Hepatocyte (in vitro differentiated cells): Measurements from ENCODE around the gene DNAH3. TPM values are rescaled to one million over a fixed set of nuclear protein-coding genes. Genes with fewer than 3 reads are reported as not detected.

ENCODE experiments used
- DNase-seq: peaks from one replicate; pipeline ENCODE4 v3.0.0-alpha.2; 2016; ENCODE audit warnings: low spot score
- H2AFZ ChIP-seq: fragments of 200-600 bp; sonication (generic); 2 replicates; pipeline ENCODE4 v1.6.0; 2016; ENCODE audit warnings: antibody characterized with exemption, mild to moderate bottlenecking
- H3K27ac ChIP-seq: fragments of 200-600 bp; sonication (generic); 2 replicates; pipeline ENCODE4 v1.5.1; 2016; ENCODE audit warnings: mild to moderate bottlenecking
- H3K27me3 ChIP-seq: fragments of 200-600 bp; sonication (generic); 2 replicates; pipeline ENCODE4 v1.6.1; 2016
- H3K36me3 ChIP-seq: fragments of 200-600 bp; sonication (generic); replicated peaks from 2 replicates; pipeline ENCODE4 v1.5.1; 2016; ENCODE audit warnings: low read depth; ENCODE audit not compliant: insufficient read depth
- H3K4me1 ChIP-seq: fragments of 200-600 bp; sonication (generic); 2 replicates; pipeline ENCODE4 v1.5.1; 2016; ENCODE audit warnings: mild to moderate bottlenecking, moderate library complexity; ENCODE audit not compliant: insufficient read depth
- H3K4me2 ChIP-seq: fragments of 200-600 bp; sonication (generic); 2 replicates; pipeline ENCODE4 v1.6.0; 2016
- H3K4me3 ChIP-seq: fragments of 200-600 bp; sonication (generic); 2 replicates; pipeline ENCODE4 v1.5.1; 2016; ENCODE audit warnings: mild to moderate bottlenecking
- H3K79me2 ChIP-seq: fragments of 200-600 bp; sonication (generic); 2 replicates; pipeline ENCODE4 v1.6.0; 2017; ENCODE audit warnings: mild to moderate bottlenecking
- H3K9me2 ChIP-seq: fragments of 200-600 bp; sonication (generic); replicated peaks from 2 replicates; pipeline ENCODE4 v1.6.0; 2017; ENCODE audit warnings: mild to moderate bottlenecking; ENCODE audit not compliant: insufficient read depth
- H3K9me3 ChIP-seq: fragments of 200-600 bp; sonication (generic); 2 replicates; pipeline ENCODE4 v1.5.1; 2016; ENCODE audit warnings: low read depth, mild to moderate bottlenecking
- H4K20me1 ChIP-seq: fragments of 200-600 bp; sonication (generic); 2 replicates; pipeline ENCODE4 v1.6.0; 2016; ENCODE audit warnings: mild to moderate bottlenecking; ENCODE audit not compliant: insufficient read depth, poor library complexity, severe bottlenecking
- EZH2 ChIP-seq: fragments of 200-600 bp; sonication (generic); IDR thresholded peaks from 2 replicates; pipeline ENCODE4 v1.6.1; 2016; ENCODE audit warnings: antibody characterized with exemption, mild to moderate bottlenecking, borderline replicate concordance
- EZH2phosphoT487 ChIP-seq: fragments of 200-600 bp; sonication (generic); IDR thresholded peaks from one replicate; pipeline ENCODE4 v1.6.1; 2018; ENCODE audit warnings: antibody characterized with exemption, mild to moderate bottlenecking, low read depth, moderate library complexity; ENCODE audit not compliant: unreplicated experiment, severe bottlenecking
- WGBS: methylation state at CpG from one replicate; pipeline ENCODE4 v1.1.6; 2016; ENCODE audit warnings: low lambda C conversion rate; ENCODE audit errors: missing lambda C conversion rate; 5-methylcytosine and 5-hydroxymethylcytosine counted together
- polyA plus RNA-seq: library from polyadenylated mRNA; unstranded; fragments of >200 nt; fragmentation: Nextera tagmentation; extraction: Ambion mirVana; gene quantifications from 2 replicates; pipeline ENCODE4 v1.2.1, GENCODE V29; 2016
- total RNA-seq: library from RNA; depleted of rRNA; stranded (reverse); fragments of >200 nt; gene quantifications from 2 replicates; pipeline ENCODE4 v1.2.3, GENCODE V29; 2014
- TF ChIP-seq, protein P1 (sequence below): fragments of 200-600 bp; sonication (generic); IDR thresholded peaks from 2 replicates; pipeline ENCODE4 v1.5.1; 2016; ENCODE audit warnings: antibody characterized with exemption, mild to moderate bottlenecking; ENCODE audit not compliant: poor library complexity

The DNAH3 gene
- total and polyA plus RNA-seq, 2 experiments from 2014 or later, result 0.33 to 0.37 TPM

DNA sequence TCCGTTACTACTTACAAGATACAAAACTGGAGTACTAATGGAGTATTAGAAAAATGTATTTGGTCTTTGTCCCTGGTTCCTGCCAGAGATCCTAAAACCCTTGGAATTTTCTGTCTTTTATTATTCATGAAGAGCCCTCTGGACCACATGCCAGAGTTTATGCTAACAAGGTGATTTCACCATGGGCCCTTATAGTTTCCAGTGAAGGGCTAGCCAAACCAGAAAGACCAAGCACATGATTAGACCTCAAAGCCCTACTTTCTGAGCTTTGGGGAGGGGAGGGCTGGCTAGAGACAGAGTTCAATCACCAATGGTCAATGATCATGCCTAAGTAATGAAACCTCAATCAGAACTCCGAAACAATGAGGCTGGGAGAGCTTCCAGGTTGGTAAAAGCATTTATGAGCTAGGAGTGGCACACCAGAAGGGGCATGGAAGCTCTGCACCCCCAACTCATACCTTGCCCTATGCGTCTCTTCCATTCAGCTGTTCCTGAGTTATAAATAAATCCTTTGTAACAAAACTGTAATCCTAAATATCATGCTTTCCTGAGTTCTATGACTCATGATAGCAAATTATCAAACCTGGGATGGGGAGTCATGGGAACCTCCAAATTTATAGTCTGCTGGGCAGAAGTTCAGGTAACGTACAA lies 260.9 kb downstream of the DNAH3 start:
- 94% methylated on average over 4 of the region's 4 CpGs for WGBS
- H3K27me3 ChIP-seq, result no peaks in the 10 kb centered on the region
- no peaks in the 10 kb centered on the region for H3K9me2 ChIP-seq
- H2AFZ ChIP-seq, result no peak overlapping the region
- peak overlapping the region; percentile 33 for H3K27ac ChIP-seq
- H3K4me1 ChIP-seq, result peaks cover 31% of the 10 kb centered on the region
- H3K36me3 ChIP-seq, result no peaks in the 10 kb centered on the region
- H3K4me2 ChIP-seq, result no peak overlapping the region
- no peak for TF ChIP-seq EZH2phosphoT487
- TF ChIP-seq, protein P1, sequence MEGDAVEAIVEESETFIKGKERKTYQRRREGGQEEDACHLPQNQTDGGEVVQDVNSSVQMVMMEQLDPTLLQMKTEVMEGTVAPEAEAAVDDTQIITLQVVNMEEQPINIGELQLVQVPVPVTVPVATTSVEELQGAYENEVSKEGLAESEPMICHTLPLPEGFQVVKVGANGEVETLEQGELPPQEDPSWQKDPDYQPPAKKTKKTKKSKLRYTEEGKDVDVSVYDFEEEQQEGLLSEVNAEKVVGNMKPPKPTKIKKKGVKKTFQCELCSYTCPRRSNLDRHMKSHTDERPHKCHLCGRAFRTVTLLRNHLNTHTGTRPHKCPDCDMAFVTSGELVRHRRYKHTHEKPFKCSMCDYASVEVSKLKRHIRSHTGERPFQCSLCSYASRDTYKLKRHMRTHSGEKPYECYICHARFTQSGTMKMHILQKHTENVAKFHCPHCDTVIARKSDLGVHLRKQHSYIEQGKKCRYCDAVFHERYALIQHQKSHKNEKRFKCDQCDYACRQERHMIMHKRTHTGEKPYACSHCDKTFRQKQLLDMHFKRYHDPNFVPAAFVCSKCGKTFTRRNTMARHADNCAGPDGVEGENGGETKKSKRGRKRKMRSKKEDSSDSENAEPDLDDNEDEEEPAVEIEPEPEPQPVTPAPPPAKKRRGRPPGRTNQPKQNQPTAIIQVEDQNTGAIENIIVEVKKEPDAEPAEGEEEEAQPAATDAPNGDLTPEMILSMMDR, result no peak
- no peak for TF ChIP-seq EZH2
- peaks cover 41% of the 10 kb centered on the region for H4K20me1 ChIP-seq
- H3K9me3 ChIP-seq, result no peaks in the 10 kb centered on the region
- DNase-seq, result no peak
- H3K4me3 ChIP-seq, result no peak overlapping the region
- peaks cover 99% of the 10 kb centered on the region for H3K79me2 ChIP-seq

DNA sequence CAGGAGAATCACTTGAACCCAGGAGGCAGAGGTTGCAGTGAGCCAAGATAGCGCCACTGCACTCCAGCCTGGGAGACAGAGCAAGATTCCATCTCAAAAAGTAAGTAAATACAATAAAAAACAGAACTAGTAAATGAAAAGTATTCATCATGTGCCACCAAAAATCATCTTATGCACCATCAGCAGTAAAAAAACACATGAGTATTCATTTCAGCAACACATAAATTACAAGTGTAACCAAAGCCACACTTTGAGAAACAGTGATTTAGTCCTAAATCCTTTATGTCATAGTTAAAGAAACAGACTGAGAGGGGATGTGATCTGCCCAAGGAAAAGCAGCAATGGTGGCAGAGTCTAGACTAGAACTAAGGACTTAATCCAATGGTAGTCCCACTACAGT lies 263.4 kb downstream of the DNAH3 start:
- WGBS, result 100% methylated on average over 1 of the region's 1 CpG
- Histone ChIP-seq H2AFZ (no peak overlapping the region), H3K4me3 (no peak overlapping the region), H3K9me2 (no peaks in the 10 kb centered on the region), H3K79me2 (peaks cover 93% of the 10 kb centered on the region), H3K36me3 (no peaks in the 10 kb centered on the region), H3K4me2 (peak overlapping the region; percentile 5), H3K4me1 (peaks cover 47% of the 10 kb centered on the region), H4K20me1 (peaks cover 19% of the 10 kb centered on the region), H3K27me3 (no peaks in the 10 kb centered on the region), H3K9me3 (no peaks in the 10 kb centered on the region), H3K27ac (peak overlapping the region; percentile 61)
- no peak for DNase-seq
- TF ChIP-seq EZH2phosphoT487 (no peak), EZH2 (no peak)
- TF ChIP-seq, protein P1, result no peak

DNA sequence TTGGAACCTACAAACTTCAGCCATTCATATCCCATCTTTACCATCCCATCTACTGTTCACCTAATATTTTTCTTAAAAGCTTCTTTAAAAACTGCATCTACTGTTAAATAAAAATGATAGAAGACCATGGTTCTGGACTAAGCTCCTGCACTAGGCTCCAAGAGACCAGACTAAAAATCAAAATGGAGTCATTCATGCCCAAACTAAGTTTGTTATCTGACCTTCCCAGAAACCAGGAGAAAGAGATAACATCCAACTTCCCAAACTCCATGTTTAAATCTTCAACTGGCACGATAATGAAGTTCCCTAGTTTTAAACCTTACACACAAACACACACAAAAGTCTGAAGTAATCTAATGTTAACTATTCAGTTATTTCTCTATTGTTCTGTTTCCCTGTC lies 264.3 kb downstream of the DNAH3 start:
- no peak for TF ChIP-seq EZH2
- TF ChIP-seq, protein P1, result no peak
- TF ChIP-seq EZH2phosphoT487, result no peak

DNA sequence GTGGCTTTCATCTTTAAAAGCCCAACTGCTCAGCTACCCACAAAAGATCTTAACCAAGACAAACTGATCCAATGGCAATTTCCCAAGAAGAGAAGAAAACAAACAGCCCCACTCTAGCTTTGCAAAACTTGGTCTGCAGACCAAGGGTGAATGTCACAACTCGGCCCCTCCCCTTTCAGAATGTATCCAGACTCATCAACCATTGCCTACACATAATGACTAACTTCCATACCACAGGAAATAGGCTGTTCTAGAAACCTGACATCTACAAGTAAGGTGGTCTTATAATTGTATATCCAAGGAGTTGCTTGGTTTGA lies 266.4 kb downstream of the DNAH3 start:
- H3K4me1 ChIP-seq, result peaks cover 66% of the 10 kb centered on the region
- H3K9me2 ChIP-seq, result no peaks in the 10 kb centered on the region
- H3K79me2 ChIP-seq, result peaks cover 89% of the 10 kb centered on the region
- H3K27me3 ChIP-seq, result no peaks in the 10 kb centered on the region
- H3K4me3 ChIP-seq, result no peak overlapping the region
- H4K20me1 ChIP-seq, result peaks cover 14% of the 10 kb centered on the region
- no peaks in the 10 kb centered on the region for H3K36me3 ChIP-seq
- no peaks in the 10 kb centered on the region for H3K9me3 ChIP-seq
- peak overlapping the region; percentile 65 for H3K27ac ChIP-seq
- TF ChIP-seq EZH2phosphoT487 (no peak), EZH2 (no peak)
- TF ChIP-seq, protein P1, result no peak
- no peak overlapping the region for H2AFZ ChIP-seq
- peak; percentile 51 for DNase-seq
- peak overlapping the region; percentile 6 for H3K4me2 ChIP-seq
- WGBS, result 62% methylated on average over 1 of the region's 1 CpG

More for the DNA sequence above, 264.3 kb downstream of the DNAH3 start:
- Histone ChIP-seq H3K4me1 (peaks cover 52% of the 10 kb centered on the region), H3K4me2 (no peak overlapping the region), H4K20me1 (peaks cover 17% of the 10 kb centered on the region), H3K4me3 (no peak overlapping the region), H3K27ac (peak overlapping the region; percentile 61), H3K36me3 (no peaks in the 10 kb centered on the region), H2AFZ (no peak overlapping the region), H3K79me2 (peaks cover 93% of the 10 kb centered on the region), H3K9me2 (no peaks in the 10 kb centered on the region), H3K9me3 (no peaks in the 10 kb centered on the region), H3K27me3 (no peaks in the 10 kb centered on the region)
- 47% methylated on average over 1 of the region's 1 CpG for WGBS
- DNase-seq, result no peak
